AG09319 (cell line): ENCODE measurements around the gene CDH8.

ENCODE experiments used
- DNase-seq: peaks from one replicate; pipeline ENCODE4 v3.0.0-alpha.2; 2010; ENCODE audit warnings: low read depth; ENCODE audit errors: extremely low read depth
- TF ChIP-seq, protein P1 (sequence below): IDR thresholded peaks from 2 replicates; pipeline ENCODE4 v1.5.1; 2011; ENCODE audit warnings: low read depth, mild to moderate bottlenecking, inconsistent platforms, low read length, moderate library complexity

The CDH8 gene

GRCh38 chr16:62046801-62047200 is 10.6 kb upstream of the CDH8 start:
- no peak for DNase-seq
- TF ChIP-seq, protein P1, sequence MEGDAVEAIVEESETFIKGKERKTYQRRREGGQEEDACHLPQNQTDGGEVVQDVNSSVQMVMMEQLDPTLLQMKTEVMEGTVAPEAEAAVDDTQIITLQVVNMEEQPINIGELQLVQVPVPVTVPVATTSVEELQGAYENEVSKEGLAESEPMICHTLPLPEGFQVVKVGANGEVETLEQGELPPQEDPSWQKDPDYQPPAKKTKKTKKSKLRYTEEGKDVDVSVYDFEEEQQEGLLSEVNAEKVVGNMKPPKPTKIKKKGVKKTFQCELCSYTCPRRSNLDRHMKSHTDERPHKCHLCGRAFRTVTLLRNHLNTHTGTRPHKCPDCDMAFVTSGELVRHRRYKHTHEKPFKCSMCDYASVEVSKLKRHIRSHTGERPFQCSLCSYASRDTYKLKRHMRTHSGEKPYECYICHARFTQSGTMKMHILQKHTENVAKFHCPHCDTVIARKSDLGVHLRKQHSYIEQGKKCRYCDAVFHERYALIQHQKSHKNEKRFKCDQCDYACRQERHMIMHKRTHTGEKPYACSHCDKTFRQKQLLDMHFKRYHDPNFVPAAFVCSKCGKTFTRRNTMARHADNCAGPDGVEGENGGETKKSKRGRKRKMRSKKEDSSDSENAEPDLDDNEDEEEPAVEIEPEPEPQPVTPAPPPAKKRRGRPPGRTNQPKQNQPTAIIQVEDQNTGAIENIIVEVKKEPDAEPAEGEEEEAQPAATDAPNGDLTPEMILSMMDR, result no peak

GRCh38 chr16:62041401-62041800 is 5.2 kb upstream of the CDH8 start:
- no peak for DNase-seq
- TF ChIP-seq, protein P1, result no peak

DNA sequence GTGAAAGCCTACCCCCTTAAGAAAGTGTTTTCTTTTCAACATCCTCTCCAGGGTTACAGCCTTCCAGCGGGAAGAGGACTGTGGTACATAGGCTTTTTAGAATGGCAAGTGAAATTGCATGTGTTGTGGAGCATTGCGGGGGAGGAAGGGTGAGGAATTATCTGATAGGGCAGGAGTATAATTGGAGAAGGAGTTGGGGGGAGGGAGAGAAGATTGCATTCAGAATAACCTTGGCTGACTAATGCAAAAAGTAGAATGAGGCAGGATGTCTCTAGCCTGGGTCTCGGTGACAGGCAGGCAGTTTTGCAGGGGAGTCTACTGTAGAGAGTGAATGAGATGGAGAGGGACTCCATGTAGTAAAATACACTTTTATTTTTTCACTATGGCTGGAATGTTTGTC is 2.4 kb upstream of the CDH8 start:
- DNase-seq, result no peak
- TF ChIP-seq, protein P1, result no peak

- DNase-seq, result no peak
- TF ChIP-seq, protein P1, result no peak
Observed at GRCh38 chr16:62038225-62038624, 2.0 kb upstream of the CDH8 start.

- TF ChIP-seq, protein P1, result no peak
- no peak for DNase-seq
Observed at GRCh38 chr16:62036802-62037135, 531 bp upstream of the CDH8 start.

- TF ChIP-seq, protein P1, result no peak
Observed at GRCh38 chr16:62035115-62036092, 834 bp downstream of the CDH8 start.

More at GRCh38 chr16:62035115-62036092, 834 bp downstream of the CDH8 start:
- DNase-seq, result no peak
